ENCODE data around the gene TUBB1.

DNA sequence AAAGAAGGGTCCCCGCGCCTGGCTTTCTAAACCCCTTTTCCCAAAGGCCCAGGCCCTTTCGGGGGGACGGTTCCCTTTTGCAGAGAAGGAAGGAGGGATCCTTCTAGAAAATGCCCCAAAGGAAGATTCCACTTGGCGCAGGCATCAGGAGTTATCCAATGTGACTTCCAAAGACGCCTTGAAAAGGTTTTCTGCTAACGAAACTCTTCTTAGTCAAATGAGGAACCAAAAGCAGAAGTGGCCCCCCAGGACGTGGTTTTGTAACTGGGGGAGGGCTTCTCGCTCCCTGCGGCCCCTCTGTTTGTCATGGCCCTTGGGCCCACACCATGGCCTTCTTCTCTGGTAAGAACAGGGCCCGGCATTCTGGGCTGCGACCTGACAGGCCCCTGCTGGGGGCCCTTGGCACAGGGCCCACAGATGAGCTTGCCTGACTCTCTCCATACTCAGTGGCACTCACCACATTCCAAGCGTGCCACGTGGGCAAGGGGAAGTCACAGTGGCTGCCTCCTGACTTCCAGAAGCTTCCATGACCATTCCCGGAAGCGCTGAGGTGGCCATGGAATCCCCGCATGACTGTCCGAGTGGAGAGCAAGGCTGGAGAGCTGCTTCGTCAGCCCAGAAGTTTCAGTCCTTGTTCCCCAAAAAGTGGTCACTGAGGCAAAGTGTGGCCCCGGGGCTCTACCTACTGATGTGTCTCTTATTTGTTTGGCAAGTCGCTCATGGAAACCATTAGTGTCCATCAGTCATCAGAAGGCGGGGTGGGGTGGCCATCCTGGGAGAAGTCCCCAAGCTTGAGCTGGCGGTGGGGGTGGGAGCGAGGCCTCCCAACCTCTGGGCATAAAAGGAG is 11.3 kb upstream of the TUBB1 start:
- TF ChIP-seq, protein P1, sequence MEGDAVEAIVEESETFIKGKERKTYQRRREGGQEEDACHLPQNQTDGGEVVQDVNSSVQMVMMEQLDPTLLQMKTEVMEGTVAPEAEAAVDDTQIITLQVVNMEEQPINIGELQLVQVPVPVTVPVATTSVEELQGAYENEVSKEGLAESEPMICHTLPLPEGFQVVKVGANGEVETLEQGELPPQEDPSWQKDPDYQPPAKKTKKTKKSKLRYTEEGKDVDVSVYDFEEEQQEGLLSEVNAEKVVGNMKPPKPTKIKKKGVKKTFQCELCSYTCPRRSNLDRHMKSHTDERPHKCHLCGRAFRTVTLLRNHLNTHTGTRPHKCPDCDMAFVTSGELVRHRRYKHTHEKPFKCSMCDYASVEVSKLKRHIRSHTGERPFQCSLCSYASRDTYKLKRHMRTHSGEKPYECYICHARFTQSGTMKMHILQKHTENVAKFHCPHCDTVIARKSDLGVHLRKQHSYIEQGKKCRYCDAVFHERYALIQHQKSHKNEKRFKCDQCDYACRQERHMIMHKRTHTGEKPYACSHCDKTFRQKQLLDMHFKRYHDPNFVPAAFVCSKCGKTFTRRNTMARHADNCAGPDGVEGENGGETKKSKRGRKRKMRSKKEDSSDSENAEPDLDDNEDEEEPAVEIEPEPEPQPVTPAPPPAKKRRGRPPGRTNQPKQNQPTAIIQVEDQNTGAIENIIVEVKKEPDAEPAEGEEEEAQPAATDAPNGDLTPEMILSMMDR (IDR thresholded peaks at IDR 0.05): no peak
- TF ChIP-seq POLR2A (IDR thresholded peaks at IDR 0.05): no peak
